AG09309 (cell line): ENCODE data around the gene EDIL3.
"Not testable (repeated sequence)": the region's sequence is repeated elsewhere in the genome, so short reads cannot be mapped to it uniquely, and the experiment has no call there.

Source experiments
- DNase-seq: peaks from one replicate; pipeline ENCODE4 v3.0.0-alpha.2; 2010; ENCODE audit warnings: low read depth
- H3K4me3 ChIP-seq: 2 replicates; pipeline ENCODE4 v1.5.1; 2011; ENCODE audit warnings: mild to moderate bottlenecking, low read depth, low read length, moderate library complexity; ENCODE audit not compliant: control insufficient read depth
- CTCF ChIP-seq: IDR thresholded peaks from 2 replicates; pipeline ENCODE4 v1.5.1; 2011; ENCODE audit warnings: mild to moderate bottlenecking, low read depth, low read length, inconsistent platforms; ENCODE audit not compliant: insufficient read depth, control insufficient read depth; ENCODE audit errors: missing control alignments

The EDIL3 gene

DNA sequence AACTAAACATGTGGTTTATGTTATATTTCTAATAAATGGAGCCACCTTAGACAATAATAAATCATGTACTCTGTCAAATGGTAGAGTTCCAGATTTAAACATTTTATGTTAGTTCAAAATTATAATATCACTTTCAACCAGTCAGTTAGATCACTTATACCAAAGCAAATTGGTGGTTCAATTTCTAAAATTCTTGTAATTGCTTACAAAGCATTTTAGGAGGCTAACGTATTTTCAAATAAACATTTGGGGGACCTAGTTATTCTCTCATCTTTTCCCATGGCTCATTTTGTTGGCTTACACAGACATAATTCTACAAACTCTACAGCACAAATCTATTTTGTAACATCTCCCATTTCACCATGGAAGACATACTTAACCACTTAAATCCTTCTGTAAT, 39.9 kb downstream of the EDIL3 start:
- DNase-seq, result no peak
- no peak for TF ChIP-seq CTCF

DNA sequence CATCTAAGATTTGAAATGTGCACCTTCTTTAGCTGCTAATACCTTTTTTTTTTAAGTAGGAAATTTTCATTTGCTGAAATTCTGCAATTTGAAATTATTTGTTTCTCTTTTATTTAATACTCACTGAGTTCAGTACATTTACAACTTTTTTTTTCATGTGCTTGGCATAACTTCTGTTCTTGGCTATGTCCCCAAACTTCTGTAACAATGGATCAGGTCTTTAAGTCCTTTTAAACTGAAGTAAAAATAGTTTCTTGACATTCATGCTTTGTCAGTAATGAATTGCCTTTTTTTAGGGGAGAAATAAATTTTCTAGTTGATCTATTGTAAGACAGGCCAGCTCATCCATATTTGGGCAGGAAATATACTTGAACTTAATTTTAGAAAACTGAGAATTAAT, 41.5 kb downstream of the EDIL3 start:
- DNase-seq, result no peak
- no peak overlapping the region for H3K4me3 ChIP-seq
- TF ChIP-seq CTCF, result no peak

More for the DNA sequence above, 39.9 kb downstream of the EDIL3 start:
- no peak overlapping the region for H3K4me3 ChIP-seq

DNA sequence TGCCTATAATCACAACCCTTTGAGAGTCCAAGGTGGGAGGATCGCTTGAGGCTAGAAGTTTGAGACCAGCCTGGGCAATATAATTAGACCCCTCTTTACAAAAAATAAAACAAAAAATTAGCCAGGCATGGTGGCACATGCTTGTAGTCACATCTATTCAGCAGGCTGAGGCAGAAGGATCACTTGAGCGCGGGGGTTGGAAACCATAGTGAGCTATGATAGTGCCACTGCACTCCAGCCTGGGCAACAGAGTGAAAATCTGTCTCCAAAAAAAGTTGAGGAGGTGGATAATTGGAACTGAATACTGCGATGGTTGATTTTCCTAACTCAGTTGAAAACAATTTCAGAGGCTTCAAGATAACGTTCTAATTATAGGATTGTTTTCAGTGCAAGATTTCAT, 52.6 kb downstream of the EDIL3 start:
- no peak for DNase-seq
- H3K4me3 ChIP-seq, result no peak overlapping the region
- TF ChIP-seq CTCF, result no peak

- H3K4me3 ChIP-seq, result no peak overlapping the region
- DNase-seq, result no peak
- no peak for TF ChIP-seq CTCF
These were observed 57.1 kb downstream of the EDIL3 start for GRCh38 chr5:84327591-84327990.

DNA sequence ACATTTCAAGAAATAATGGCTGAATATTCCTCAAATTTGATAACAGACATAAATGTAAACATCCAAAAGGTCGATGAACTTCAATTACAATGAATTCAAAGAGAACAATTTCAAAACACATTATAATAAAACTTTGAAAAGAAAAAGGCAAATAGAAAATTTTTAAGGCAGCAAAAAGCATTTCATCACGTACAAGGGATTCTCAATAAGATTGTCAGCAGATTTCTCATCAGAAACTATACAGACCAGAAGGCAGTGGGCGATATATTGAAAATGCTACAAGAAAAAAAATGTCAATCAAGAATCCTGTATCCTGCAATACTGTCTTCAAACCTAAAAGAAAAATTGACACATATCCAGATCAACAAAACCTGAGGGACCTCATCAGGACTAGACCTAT, 62.0 kb downstream of the EDIL3 start:
- no peak overlapping the region for H3K4me3 ChIP-seq
- no peak for DNase-seq
- no peak for TF ChIP-seq CTCF

GRCh38 chr5:84317826-84318225, 66.9 kb downstream of the EDIL3 start:
- H3K4me3 ChIP-seq, DNase-seq: not testable (repeated sequence)

GRCh38 chr5:84312280-84312679, 72.4 kb downstream of the EDIL3 start:
- not testable (repeated sequence) for DNase-seq, H3K4me3 ChIP-seq

- DNase-seq, H3K4me3 ChIP-seq: not testable (repeated sequence)
These were observed 74.8 kb downstream of the EDIL3 start for GRCh38 chr5:84309850-84310249.
